Progenitor cell of endocrine pancreas (in vitro differentiated cells): ENCODE measurements around the gene PRUNE2. TPM values are rescaled to one million over a fixed set of nuclear protein-coding genes. Genes with fewer than 3 reads are reported as not detected.

Experiments used
- DNase-seq: peaks from one replicate; pipeline ENCODE4 v3.0.0; 2021; ENCODE audit warnings: low spot score; ENCODE audit not compliant: unreplicated experiment
- H3K27ac Mint-ChIP-seq: 2 replicates; pipeline ENCODE4 v1.8.0; 2021; ENCODE audit warnings: mild to moderate bottlenecking, moderate library complexity, mixed read lengths
- H3K27me3 Mint-ChIP-seq: 2 replicates; pipeline ENCODE4 v1.8.0; 2021; ENCODE audit warnings: mixed read lengths
- H3K36me3 Mint-ChIP-seq: 2 replicates; pipeline ENCODE4 v1.8.0; 2022; ENCODE audit warnings: mixed read lengths; ENCODE audit not compliant: insufficient read depth
- H3K4me1 Mint-ChIP-seq: 2 replicates; pipeline ENCODE4 v1.8.0; 2021; ENCODE audit warnings: low read depth, mixed read lengths
- H3K4me3 Mint-ChIP-seq: 2 replicates; pipeline ENCODE4 v1.8.0; 2021; ENCODE audit warnings: low read depth, mild to moderate bottlenecking, moderate library complexity, mixed read lengths
- H3K9me3 Mint-ChIP-seq: 2 replicates; pipeline ENCODE4 v1.8.0; 2021; ENCODE audit warnings: low read depth, mixed read lengths
- CTCF ChIP-seq: fragments of 200-600 bp; sonication (generic); IDR thresholded peaks from one replicate; pipeline ENCODE4 v1.5.0; 2021; ENCODE audit warnings: antibody characterized with exemption, mild to moderate bottlenecking; ENCODE audit not compliant: unreplicated experiment
- total RNA-seq: library from RNA; stranded (reverse); gene quantifications from 2 replicates; pipeline ENCODE4 v1.2.1, GENCODE V29; 2021

Gene PRUNE2
- total RNA-seq, 1 donor from 2014 or later = 5.6 TPM

DNA sequence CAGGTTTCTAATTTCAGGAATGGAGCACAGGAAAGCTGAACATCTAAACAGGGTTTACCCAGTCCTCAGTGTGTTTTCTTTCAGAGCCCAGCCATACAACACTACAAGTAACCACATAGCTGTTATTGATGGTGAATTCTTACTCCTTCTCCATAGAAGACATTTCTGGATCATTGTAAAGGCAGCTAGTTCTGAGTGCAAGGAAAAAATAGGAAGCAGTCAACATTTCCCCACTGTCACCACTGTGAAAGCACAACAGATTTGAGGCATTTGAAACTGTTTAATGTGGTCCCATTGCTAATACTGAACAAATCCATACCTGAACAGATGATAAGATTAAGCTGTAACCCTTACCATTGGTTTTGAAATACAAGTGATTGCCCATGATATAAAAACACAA lies 286.7 kb downstream of the PRUNE2 start:
- no peaks in the 10 kb centered on the region for H3K27me3 Mint-ChIP-seq
- H3K36me3 Mint-ChIP-seq = no peaks in the 10 kb centered on the region
- H3K4me3 Mint-ChIP-seq = no peak overlapping the region
- no peak for TF ChIP-seq CTCF
- DNase-seq = no peak
- peaks cover 30% of the 10 kb centered on the region for H3K4me1 Mint-ChIP-seq
- no peak overlapping the region for H3K27ac Mint-ChIP-seq
- no peaks in the 10 kb centered on the region for H3K9me3 Mint-ChIP-seq

DNA sequence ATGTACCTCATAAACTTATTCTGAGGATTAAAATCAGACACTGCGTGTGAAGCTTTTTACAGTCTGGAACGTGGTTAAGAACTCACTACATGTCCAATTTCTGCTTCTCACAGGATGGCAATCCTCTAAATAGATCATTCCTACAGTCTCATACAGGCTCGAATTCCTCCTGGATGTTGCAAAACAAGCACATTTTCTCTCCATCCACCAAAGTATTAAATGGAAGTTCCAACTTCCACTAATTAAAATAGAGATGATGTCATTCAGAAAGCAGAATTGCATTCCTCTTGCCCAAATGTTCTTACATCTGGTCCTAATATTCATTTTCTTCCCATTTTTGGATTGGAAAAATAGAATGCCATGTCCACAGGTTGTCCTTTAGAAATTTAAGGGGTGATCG lies 287.2 kb downstream of the PRUNE2 start:
- Mint-ChIP-seq H3K9me3 (no peaks in the 10 kb centered on the region), H3K27ac (no peak overlapping the region), H3K27me3 (no peaks in the 10 kb centered on the region), H3K4me1 (peaks cover 31% of the 10 kb centered on the region), H3K4me3 (no peak overlapping the region), H3K36me3 (no peaks in the 10 kb centered on the region)
- TF ChIP-seq CTCF = no peak
- DNase-seq = no peak

DNA sequence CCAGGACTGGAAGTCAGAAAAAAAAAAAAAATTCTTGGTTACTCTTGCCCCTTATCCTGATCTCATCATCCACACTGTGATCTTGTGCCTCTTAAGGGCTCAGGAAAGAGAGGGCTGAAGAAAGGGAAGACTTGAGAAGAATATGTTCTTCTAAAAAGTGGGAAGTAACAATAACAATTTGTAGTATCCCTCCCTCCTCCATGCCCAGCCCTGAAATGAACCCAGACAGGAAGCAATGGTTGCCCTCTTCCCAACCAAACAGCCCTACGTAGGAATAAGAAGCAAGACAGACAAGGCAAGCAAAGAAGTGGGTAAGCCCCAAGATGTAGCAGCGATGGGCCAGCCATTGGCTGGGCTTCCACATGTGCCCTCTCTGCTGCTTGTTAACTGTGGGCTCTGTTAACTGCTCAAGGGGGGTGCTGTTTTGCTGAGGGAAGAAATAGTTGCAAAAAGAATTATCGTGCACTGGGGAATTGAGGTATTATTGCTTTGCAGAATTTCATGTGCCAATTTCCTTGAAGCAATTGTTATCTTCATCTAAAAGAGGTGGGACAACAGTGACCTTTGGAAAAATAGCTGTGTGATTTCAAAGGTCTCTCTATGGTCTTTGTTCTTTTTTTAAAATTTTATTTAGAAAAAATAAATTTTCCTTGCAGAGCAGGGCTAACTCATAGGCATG lies 288.3 kb downstream of the PRUNE2 start:
- Mint-ChIP-seq H3K27ac (no peak overlapping the region), H3K4me1 (peaks cover 40% of the 10 kb centered on the region), H3K9me3 (no peaks in the 10 kb centered on the region), H3K4me3 (no peak overlapping the region), H3K36me3 (no peaks in the 10 kb centered on the region), H3K27me3 (no peaks in the 10 kb centered on the region)
- TF ChIP-seq CTCF = no peak
- DNase-seq = no peak

DNA sequence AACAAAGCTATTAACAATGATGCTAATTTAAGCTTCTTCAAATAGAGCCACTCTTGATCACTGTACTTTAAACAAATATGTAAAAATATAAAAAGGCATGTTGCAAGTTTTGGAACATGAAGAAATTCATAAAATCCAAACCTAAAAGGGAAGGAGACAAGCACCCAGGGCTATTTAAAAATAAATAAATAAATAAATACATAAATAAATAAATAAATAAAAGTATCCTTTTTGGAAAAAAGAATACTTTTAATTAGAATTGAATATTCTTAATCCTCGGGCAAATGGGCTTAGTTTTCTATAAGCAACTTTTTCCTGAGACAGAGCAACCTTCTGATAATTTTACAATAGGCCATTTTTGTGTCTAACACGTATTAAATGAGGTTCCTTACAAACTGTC lies 289.1 kb downstream of the PRUNE2 start:
- Mint-ChIP-seq H3K27ac (no peak overlapping the region), H3K4me3 (no peak overlapping the region), H3K36me3 (no peaks in the 10 kb centered on the region), H3K27me3 (no peaks in the 10 kb centered on the region), H3K9me3 (no peaks in the 10 kb centered on the region), H3K4me1 (peaks cover 48% of the 10 kb centered on the region)
- no peak for TF ChIP-seq CTCF
- DNase-seq = no peak

GRCh38 chr9:76615177-76615603 lies 290.7 kb downstream of the PRUNE2 start:
- no peaks in the 10 kb centered on the region for H3K27me3 Mint-ChIP-seq
- no peak for DNase-seq
- no peaks in the 10 kb centered on the region for H3K36me3 Mint-ChIP-seq
- no peaks in the 10 kb centered on the region for H3K9me3 Mint-ChIP-seq
- H3K4me1 Mint-ChIP-seq = peaks cover 56% of the 10 kb centered on the region
- no peak for TF ChIP-seq CTCF
- peak overlapping the region; percentile 22 for H3K27ac Mint-ChIP-seq
- peak overlapping the region; percentile 34 for H3K4me3 Mint-ChIP-seq
